ENCODE measurements around the gene ABLIM3. TPM values are rescaled to one million over a fixed set of nuclear protein-coding genes. Genes with fewer than 3 reads are reported as not detected.

Gene ABLIM3
- total and polyA plus RNA-seq, 2 of the 13 experiments (the other 11 are each of a cell fraction or from before 2014, with no cell fraction given) = 0.53 to 6.3 TPM

GRCh38 chr5:149198148-149198547 lies 56.9 kb downstream of the ABLIM3 start:
- H3K27ac ChIP-seq (ENCODE audit: extremely low read length, insufficient read depth, low read length) = no peak overlapping the region
- ChIA-PET POLR2A (no interaction called here), CTCF (ENCODE audit: low intra/inter-chr PET ratio, low total read pairs) (no interaction called here)
- peaks cover 0 to under 1% of the 10 kb centered on the region in 2 experiments; a peak in 2 of 5 replicates for H3K36me3 ChIP-seq (replicated peaks in 1 of 2; ENCODE audit: control insufficient read depth in 1 of 2, insufficient read depth in 2 of 2, low read length in 2 of 2)
- DNase-seq (ENCODE audit: low spot score) = no peak
- H2AFZ ChIP-seq (ENCODE audit: low read length) = no peak overlapping the region
- WGBS (ENCODE audit: low lambda C conversion rate) = 100% methylated on average over 3 of the region's 9 CpGs
- BruUV-seq (replicated peaks) = no TSS peak
- no peak overlapping the region for H3K4me3 ChIP-seq (replicated peaks in 1 of 3; ENCODE audit: insufficient read depth in 1 of 3, low read depth in 2 of 3, low read length in 3 of 3)
- FAIRE-seq = no peak
- no peak for ATAC-seq
- no peak overlapping the region for H3K9ac ChIP-seq (ENCODE audit: insufficient read depth, low read depth, low read length)
- no peaks in the 10 kb centered on the region for H3K27me3 ChIP-seq (ENCODE audit: control insufficient read depth in 1 of 2, insufficient read depth in 2 of 2, low read length in 2 of 2)
- no peaks in the 10 kb centered on the region for H3K9me3 ChIP-seq (ENCODE audit: low read length)
- no peaks in the 10 kb centered on the region for H4K20me1 ChIP-seq (ENCODE audit: insufficient read depth, low read length)
- H3K79me2 ChIP-seq (ENCODE audit: insufficient read depth, low read length) = no peaks in the 10 kb centered on the region
- in situ Hi-C loops (cut with HindIII; ENCODE audit: extremely low pct_ligation_motif_present, low pct_unique_long_range_greater_than_20kb) = no loop called here
- intact Hi-C loops (cut with micrococcal nuclease; ENCODE audit: unreplicated experiment) = no loop called here
- H3K4me1 ChIP-seq (ENCODE audit: insufficient read depth, low read length) = peaks cover 13% of the 10 kb centered on the region
- H3K4me2 ChIP-seq (ENCODE audit: low read depth, low read length) = no peak overlapping the region
- TF ChIP-seq AHDC1 (CRISPR knock-in tag; IDR thresholded peaks at IDR 0.05; ENCODE audit: borderline replicate concordance) (no peak), ZNF484 (CRISPR knock-in tag; IDR thresholded peaks at IDR 0.05; ENCODE audit: borderline replicate concordance, low read depth) (no peak), HOMEZ (CRISPR knock-in tag; IDR thresholded peaks at IDR 0.05; ENCODE audit: low read depth) (no peak)
